GM13976 (cell line): ENCODE data around the gene GIT2.
"Not testable (repeated sequence)": the region's sequence is repeated elsewhere in the genome, so short reads cannot be mapped to it uniquely, and the experiment has no call there.

ENCODE experiments used
- DNase-seq: peaks from one replicate; pipeline ENCODE4 v3.0.0; 2012; ENCODE audit warnings: low spot score
- in situ Hi-C: fragments of 300-500 bp; cut with MboI; formaldehyde crosslinking; loops from one replicate; pipeline ENCODE4 v1.12.0; 2022; ENCODE audit warnings: low sequenced_read_pairs, mixed read lengths, inconsistent platforms; ENCODE audit not compliant: unreplicated experiment
- TF ChIP-seq, protein P1 (sequence below): IDR thresholded peaks from 2 replicates; pipeline ENCODE4 v1.5.1; 2012; ENCODE audit warnings: borderline replicate concordance, mild to moderate bottlenecking; ENCODE audit not compliant: insufficient read depth; ENCODE audit errors: extremely low read depth, missing control alignments, control extremely low read depth

The GIT2 gene

GRCh38 chr12:110012659-110013058, 16.5 kb upstream of the GIT2 start:
- in situ Hi-C loops = no loop called here
- no peak for DNase-seq
- TF ChIP-seq, protein P1, sequence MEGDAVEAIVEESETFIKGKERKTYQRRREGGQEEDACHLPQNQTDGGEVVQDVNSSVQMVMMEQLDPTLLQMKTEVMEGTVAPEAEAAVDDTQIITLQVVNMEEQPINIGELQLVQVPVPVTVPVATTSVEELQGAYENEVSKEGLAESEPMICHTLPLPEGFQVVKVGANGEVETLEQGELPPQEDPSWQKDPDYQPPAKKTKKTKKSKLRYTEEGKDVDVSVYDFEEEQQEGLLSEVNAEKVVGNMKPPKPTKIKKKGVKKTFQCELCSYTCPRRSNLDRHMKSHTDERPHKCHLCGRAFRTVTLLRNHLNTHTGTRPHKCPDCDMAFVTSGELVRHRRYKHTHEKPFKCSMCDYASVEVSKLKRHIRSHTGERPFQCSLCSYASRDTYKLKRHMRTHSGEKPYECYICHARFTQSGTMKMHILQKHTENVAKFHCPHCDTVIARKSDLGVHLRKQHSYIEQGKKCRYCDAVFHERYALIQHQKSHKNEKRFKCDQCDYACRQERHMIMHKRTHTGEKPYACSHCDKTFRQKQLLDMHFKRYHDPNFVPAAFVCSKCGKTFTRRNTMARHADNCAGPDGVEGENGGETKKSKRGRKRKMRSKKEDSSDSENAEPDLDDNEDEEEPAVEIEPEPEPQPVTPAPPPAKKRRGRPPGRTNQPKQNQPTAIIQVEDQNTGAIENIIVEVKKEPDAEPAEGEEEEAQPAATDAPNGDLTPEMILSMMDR = no peak

- TF ChIP-seq, protein P1 = no peak
- no peak for DNase-seq
- in situ Hi-C loops = no loop called here
These were observed 16.0 kb upstream of the GIT2 start for GRCh38 chr12:110012137-110012536.

GRCh38 chr12:110010853-110011723, 14.9 kb upstream of the GIT2 start:
- TF ChIP-seq, protein P1 = no peak
- in situ Hi-C loops = no loop called here
- peak; percentile 52 for DNase-seq

GRCh38 chr12:110008681-110009398, 12.7 kb upstream of the GIT2 start:
- DNase-seq, in situ Hi-C loops: not testable (repeated sequence)

GRCh38 chr12:110007881-110008280, 11.7 kb upstream of the GIT2 start:
- TF ChIP-seq, protein P1 = no peak
- no peak for DNase-seq
- in situ Hi-C loops = no loop called here

DNA sequence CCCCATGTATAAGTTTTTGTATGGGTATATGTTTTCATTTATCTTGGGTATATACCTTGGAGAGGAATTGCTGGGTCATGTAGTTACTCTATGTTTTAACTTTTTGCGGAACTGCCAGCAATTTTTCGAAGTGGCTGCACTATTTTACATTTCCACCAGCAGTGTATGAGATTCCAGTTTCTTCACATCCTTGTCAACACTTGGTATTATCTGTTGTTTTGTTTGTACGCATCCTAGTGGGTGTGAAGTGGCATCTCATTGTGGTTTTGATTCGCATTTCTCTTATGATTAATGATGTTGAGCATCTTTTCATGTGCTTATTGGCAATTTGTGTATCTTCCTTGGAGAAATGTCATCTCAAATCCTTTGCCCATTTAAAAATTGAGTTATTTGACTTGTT, 9.9 kb upstream of the GIT2 start:
- no peak for DNase-seq
- TF ChIP-seq, protein P1 = no peak
- in situ Hi-C loops = no loop called here
